Heart left ventricle (tissue), 16 donors: Measurements from ENCODE around the gene PARVG. TPM values are rescaled to one million over a fixed set of nuclear protein-coding genes. Genes with fewer than 3 reads are reported as not detected.

Experiments used
- ATAC-seq, 4 donors: fragments of 200-7000 bp; cut with Tn5 transposase; one replicate each; pipeline ENCODE4 v1.9.1; 2020 to 2022; ENCODE audit warnings: moderate library complexity in 4 of 4, mild to moderate bottlenecking in 3 of 4, moderate number of reproducible peaks in 1 of 4
- DNase-seq, 5 donors: peaks; one replicate each; pipeline ENCODE4 v3.0.0-alpha.2; 2020
- H3K27ac ChIP-seq, 12 donors: fragments of 200-600 bp; sonication (generic) in 4 of 12; one replicate each; pipeline versions ENCODE4 v1.5.0 to v1.8.0; 2016 to 2022; ENCODE audit warnings: mild to moderate bottlenecking in 2 of 12
- H3K27me3 ChIP-seq, 9 donors: fragments of 200-600 bp; sonication (generic) in 2 of 9; one replicate each; pipeline versions ENCODE4 v1.5.1 to v1.8.0; 2016 to 2022; ENCODE audit warnings: mild to moderate bottlenecking in 3 of 9
- H3K36me3 ChIP-seq, 9 donors: fragments of 200-600 bp; sonication (generic) in 2 of 9; one replicate each; pipeline versions ENCODE4 v1.5.0 to v1.8.0; 2018 to 2022; ENCODE audit warnings: mild to moderate bottlenecking in 2 of 9
- H3K4me1 ChIP-seq, 12 donors: fragments of 200-600 bp; sonication (generic) in 4 of 12; one replicate each; pipeline versions ENCODE4 v1.5.0 to v1.8.0; 2016 to 2022; ENCODE audit warnings: mild to moderate bottlenecking in 3 of 12
- H3K4me3 ChIP-seq, 12 donors: fragments of 200-600 bp; sonication (generic) in 4 of 12; one replicate each; pipeline versions ENCODE4 v1.5.0 to v1.8.0; 2017 to 2022; ENCODE audit warnings: mild to moderate bottlenecking in 9 of 12, moderate library complexity in 4 of 12
- H3K9me3 ChIP-seq, 12 donors: fragments of 200-600 bp; sonication (generic) in 4 of 12; one replicate each; pipeline versions ENCODE4 v1.5.0 to v1.8.0; 2016 to 2022; ENCODE audit warnings: mild to moderate bottlenecking in 1 of 12
- CTCF ChIP-seq, 12 donors: fragments of 200-600 bp; sonication (generic) in 4 of 12; IDR thresholded peaks; one replicate each; pipeline versions ENCODE4 v1.5.0 to v1.8.0; 2018 to 2022; ENCODE audit warnings: antibody characterized with exemption in 12 of 12, mild to moderate bottlenecking in 5 of 12
- POLR2A ChIP-seq, 2 donors: fragments of 450-650 bp; IDR thresholded peaks; one replicate each; pipeline ENCODE4 v1.6.1; 2017; ENCODE audit warnings: antibody characterized with exemption in 2 of 2, mild to moderate bottlenecking in 2 of 2, moderate library complexity in 2 of 2
- WGBS, 4 donors: extraction: QIAGEN DNeasy Blood & Tissue Kit in 2 of 4; methylation state at CpG; one replicate each; pipeline versions ENCODE4 v1.1.5 to v1.1.7; 2013 to 2018; 5-methylcytosine and 5-hydroxymethylcytosine counted together
- intact Hi-C, 10 donors: fragments of 100-400 bp; cut with DNase I; formaldehyde crosslinking; loops; one replicate each; pipeline versions ENCODE4 v1.11.1 to v1.14.2; 2022
- polyA plus RNA-seq, 2 donors: library from polyadenylated mRNA; stranded (reverse); fragments of 200-250 nt; gene quantifications; one replicate each; pipeline ENCODE4 v1.2.3, GENCODE V29; 2013
- total RNA-seq, 9 donors: library from RNA; depleted of rRNA in 2 of 9; stranded (reverse); fragments of >200 nt in 2 of 9; fragmentation: NEBNext Ultra II Directional in 3 of 9; extraction: Animal tissue kit (Norgen Biotek cat#: 25700) in 3 of 9; gene quantifications; one replicate each; pipeline versions ENCODE4 v1.1.0 to v1.2.4, GENCODE V29; 2016 to 2023
- donor health status: ischemic (EF 13 %, LVEDD 7.1; RV severe dilation, severe dysfunction).
- donor health status: healthy with polysubstance abuse.
- donor health status: DM: no; HTN: yes; CAD: no.
- donor health status: DM: no; HTN: no; CAD: no.
- donor health status: ischemic (EF 25% LVEDD 6.9; RV normal size, moderate dysfunction).
- donor health status: ischemic (EF 25% LVEDD 5.7; RV mildly dilated, moderate dysfunction).
- donor health status: healthy.
- donor health status: DM: yes; HTN: yes; CAD: no.
- donor health status: ischemic (EF 35%, LVEDD 5.7; RV mildly dilated, moderate dysfunction).
- donor health status: nonischemic (EF 11% LVEDD 7.7; RV severe dilation, severe dysfunction).
- donor health status: DM: yes; HTN: yes; CAD: no.
- donor health status: PGD.
- donor health status: ischemic (EF 29% LVEDD 5.4; RV normal size, mild dysfunction).
- donor health status: nonischemic (EF 23%, LVEDD 6.1; RV moderate dilation, normal function).

Gene PARVG
- total and polyA plus RNA-seq, 11 donors: 1.1 to 34.8 (median 2.2) TPM

- Histone ChIP-seq H3K27me3 (peaks cover 0 to 5% (median 0%) of the 10 kb centered on the region in 9 donors), H3K27ac (no peak overlapping the region), H3K4me3 (no peak overlapping the region), H3K4me1 (peaks cover 0 to 13% (median 0%) of the 10 kb centered on the region in 12 donors), H3K9me3 (peaks cover 0 to 21% (median 3%) of the 10 kb centered on the region in 12 donors), H3K36me3 (peaks cover 0 to 10% (median 0%) of the 10 kb centered on the region in 9 donors)
- no peak for TF ChIP-seq POLR2A (IDR thresholded peaks at IDR 0.05)
- TF ChIP-seq CTCF (IDR thresholded peaks at IDR 0.05): no peak
- intact Hi-C loops: loop anchor here in 1 of 10 donors (1.0 kb wide), 1 partner anchor 78 kb away; no protein-coding TSS in a partner anchor
- DNase-seq (peak in 1 of 5 donors; percentile 12), ATAC-seq (no peak)
- 87 to 92% (median 89%) methylated on average over 8 to 16 of the region's 16 CpGs for WGBS, 4 donors
Observed at GRCh38 chr22:44204739-44205515, 24.2 kb downstream of the PARVG start.

GRCh38 chr22:44205516-44206329, 25.0 kb downstream of the PARVG start:
- Histone ChIP-seq H3K9me3 (peaks cover 0 to 26% (median 4%) of the 10 kb centered on the region in 12 donors), H3K4me1 (peaks cover 0 to 10% (median 0%) of the 10 kb centered on the region in 12 donors), H3K27me3 (peaks cover 0 to 5% (median 0%) of the 10 kb centered on the region in 9 donors), H3K27ac (no peak overlapping the region), H3K36me3 (peaks cover 0 to 6% (median 0%) of the 10 kb centered on the region in 9 donors), H3K4me3 (no peak overlapping the region)
- no peak for TF ChIP-seq CTCF (IDR thresholded peaks at IDR 0.05)
- no peak for TF ChIP-seq POLR2A (IDR thresholded peaks at IDR 0.05)
- ATAC-seq (no peak), DNase-seq (peak in 1 of 5 donors; percentile 14)
- intact Hi-C loops: loop anchor here in 1 of 10 donors (1.0 kb wide), 1 partner anchor 78 kb away; no protein-coding TSS in a partner anchor
- WGBS, 4 donors: 82 to 88% (median 86%) methylated on average over 8 to 16 of the region's 16 CpGs

- intact Hi-C loops: no loop called here
- no peak overlapping the region for H3K4me3 ChIP-seq
- DNase-seq (no peak), ATAC-seq (no peak)
- peaks cover 0 to 8% (median 0%) of the 10 kb centered on the region in 12 donors for H3K4me1 ChIP-seq
- H3K9me3 ChIP-seq: peaks cover 0 to 26% (median 4%) of the 10 kb centered on the region in 12 donors
- TF ChIP-seq CTCF (IDR thresholded peaks at IDR 0.05): no peak
- no peak for TF ChIP-seq POLR2A (IDR thresholded peaks at IDR 0.05)
- 68 to 78% (median 75%) methylated on average over 7 to 9 of the region's 9 CpGs for WGBS, 4 donors
- peaks cover 0 to 5% (median 0%) of the 10 kb centered on the region in 9 donors for H3K27me3 ChIP-seq
- H3K27ac ChIP-seq: no peak overlapping the region
- H3K36me3 ChIP-seq: peaks cover 0 to 6% (median 0%) of the 10 kb centered on the region in 9 donors
Observed at GRCh38 chr22:44206330-44206645, 25.6 kb downstream of the PARVG start.

GRCh38 chr22:44206696-44207095, 26.0 kb downstream of the PARVG start:
- no peak for TF ChIP-seq POLR2A (IDR thresholded peaks at IDR 0.05)
- no peak for DNase-seq
- 83 to 92% (median 86%) methylated on average over 7 to 8 of the region's 8 CpGs for WGBS, 4 donors

More at GRCh38 chr22:44206696-44207095, 26.0 kb downstream of the PARVG start:
- ATAC-seq: no peak
- Histone ChIP-seq H3K4me1 (peaks cover 0 to 9% (median 0%) of the 10 kb centered on the region in 12 donors), H3K4me3 (no peak overlapping the region), H3K27ac (no peak overlapping the region), H3K36me3 (peaks cover 0 to 6% (median 0%) of the 10 kb centered on the region in 9 donors), H3K27me3 (peaks cover 0 to 5% (median 0%) of the 10 kb centered on the region in 9 donors), H3K9me3 (peaks cover 0 to 26% (median 4%) of the 10 kb centered on the region in 12 donors)
- intact Hi-C loops: no loop called here
